NB4 (cell line): ENCODE measurements around the gene BATF3.

ENCODE experiments used
- DNase-seq: peaks from one replicate; pipeline ENCODE4 v3.0.0; 2010; ENCODE audit warnings: low read depth
- H3K4me3 ChIP-seq: one replicate; pipeline ENCODE4 v1.5.1; 2011; ENCODE audit warnings: mild to moderate bottlenecking, low read depth, low read length, moderate library complexity
- CTCF ChIP-seq: IDR thresholded peaks from one replicate; pipeline ENCODE4 v1.5.1; 2012; ENCODE audit warnings: low read depth, low read length
- MAX ChIP-seq: IDR thresholded peaks from 2 replicates; pipeline ENCODE4 v1.6.1; 2011; ENCODE audit warnings: low read depth, low read length
- MYC ChIP-seq: IDR thresholded peaks from 2 replicates; pipeline ENCODE4 v1.6.1; 2011; ENCODE audit warnings: low read depth, low read length
- POLR2A ChIP-seq: IDR thresholded peaks from 2 replicates; pipeline ENCODE4 v1.6.1; 2011; ENCODE audit warnings: mild to moderate bottlenecking; ENCODE audit not compliant: insufficient read length; ENCODE audit errors: extremely low read depth

The BATF3 gene

GRCh38 chr1:212677573-212677972 is 22.1 kb downstream of the BATF3 start:
- no peak overlapping the region for H3K4me3 ChIP-seq
- DNase-seq: no peak
- TF ChIP-seq POLR2A: no peak
- no peak for TF ChIP-seq MYC
- TF ChIP-seq MAX: no peak
- TF ChIP-seq CTCF: no peak

- H3K4me3 ChIP-seq: no peak overlapping the region
- TF ChIP-seq POLR2A (no peak), MYC (no peak), CTCF (no peak), MAX (no peak)
- DNase-seq: no peak
Observed at GRCh38 chr1:212677136-212677535, 22.5 kb downstream of the BATF3 start.

- no peak overlapping the region for H3K4me3 ChIP-seq
- DNase-seq: no peak
- TF ChIP-seq MYC (no peak), POLR2A (no peak), MAX (no peak), CTCF (no peak)
Observed at GRCh38 chr1:212675675-212676074, 24.0 kb downstream of the BATF3 start.

- TF ChIP-seq MYC: no peak
- TF ChIP-seq POLR2A: no peak
- TF ChIP-seq CTCF: no peak
- no peak for TF ChIP-seq MAX
- no peak for DNase-seq
- no peak overlapping the region for H3K4me3 ChIP-seq
Observed at GRCh38 chr1:212674872-212675271, 24.8 kb downstream of the BATF3 start.

GRCh38 chr1:212671342-212672031 is 28.2 kb downstream of the BATF3 start:
- TF ChIP-seq MAX: no peak
- TF ChIP-seq CTCF: no peak
- TF ChIP-seq POLR2A: no peak
- no peak for TF ChIP-seq MYC
- H3K4me3 ChIP-seq: peak overlapping the region; percentile 41
- DNase-seq: peak; percentile 92
